C4-2B (cell line): ENCODE results near the gene PIP4K2B.

ENCODE experiments used
- ZFX ChIP-seq: fragments of 450-650 bp; IDR thresholded peaks from 2 replicates; pipeline ENCODE4 v1.6.1; 2017
- TF ChIP-seq, protein P1 (sequence below): fragments of 450-650 bp; conservative IDR thresholded peaks from 2 replicates; pipeline ENCODE4 v1.5.1; 2017; ENCODE audit warnings: mild to moderate bottlenecking

DNA sequence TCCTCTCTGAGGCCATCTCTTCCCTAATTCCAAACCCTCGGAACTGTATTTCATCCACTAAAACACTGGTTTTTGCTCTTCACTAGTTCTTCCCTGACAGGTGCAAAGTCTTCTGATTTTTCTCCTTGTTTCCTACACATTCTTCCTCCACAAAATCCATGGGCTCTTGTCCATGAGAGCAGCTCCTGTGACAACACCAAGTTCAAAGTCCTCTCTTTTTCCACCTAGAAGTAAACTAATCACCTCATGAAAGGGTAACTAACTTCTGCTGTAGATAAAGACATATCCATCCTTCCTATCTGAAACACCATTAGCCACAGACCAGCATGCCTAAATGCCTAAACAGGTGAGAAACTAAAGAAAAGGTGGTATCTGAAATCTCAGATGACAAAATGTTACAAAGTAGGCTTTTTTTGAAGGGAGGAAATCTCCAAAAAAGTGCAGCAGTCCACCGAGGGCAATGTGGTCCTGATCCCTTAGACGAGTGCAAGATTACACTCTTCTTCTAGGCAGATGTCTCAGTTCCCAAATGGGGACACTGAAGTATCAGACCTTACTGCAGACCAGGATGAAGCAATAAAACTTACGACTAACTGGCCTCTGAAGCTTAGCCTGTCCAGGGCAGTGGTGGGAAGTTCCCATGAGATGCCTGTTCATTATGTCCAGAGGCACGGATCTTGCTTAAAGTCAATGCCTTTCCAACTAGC is 2.8 kb downstream of the PIP4K2B start:
- TF ChIP-seq, protein P1, sequence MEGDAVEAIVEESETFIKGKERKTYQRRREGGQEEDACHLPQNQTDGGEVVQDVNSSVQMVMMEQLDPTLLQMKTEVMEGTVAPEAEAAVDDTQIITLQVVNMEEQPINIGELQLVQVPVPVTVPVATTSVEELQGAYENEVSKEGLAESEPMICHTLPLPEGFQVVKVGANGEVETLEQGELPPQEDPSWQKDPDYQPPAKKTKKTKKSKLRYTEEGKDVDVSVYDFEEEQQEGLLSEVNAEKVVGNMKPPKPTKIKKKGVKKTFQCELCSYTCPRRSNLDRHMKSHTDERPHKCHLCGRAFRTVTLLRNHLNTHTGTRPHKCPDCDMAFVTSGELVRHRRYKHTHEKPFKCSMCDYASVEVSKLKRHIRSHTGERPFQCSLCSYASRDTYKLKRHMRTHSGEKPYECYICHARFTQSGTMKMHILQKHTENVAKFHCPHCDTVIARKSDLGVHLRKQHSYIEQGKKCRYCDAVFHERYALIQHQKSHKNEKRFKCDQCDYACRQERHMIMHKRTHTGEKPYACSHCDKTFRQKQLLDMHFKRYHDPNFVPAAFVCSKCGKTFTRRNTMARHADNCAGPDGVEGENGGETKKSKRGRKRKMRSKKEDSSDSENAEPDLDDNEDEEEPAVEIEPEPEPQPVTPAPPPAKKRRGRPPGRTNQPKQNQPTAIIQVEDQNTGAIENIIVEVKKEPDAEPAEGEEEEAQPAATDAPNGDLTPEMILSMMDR, result no peak
- no peak for TF ChIP-seq ZFX
